ENCODE results near the gene PLSCR5. TPM values are rescaled to one million over a fixed set of nuclear protein-coding genes. Genes with fewer than 3 reads are reported as not detected.

Gene PLSCR5
- total and polyA plus RNA-seq, 2 donors (not counting 3 experiments of a cell fraction or from before 2014, with no cell fraction given): not detected

GRCh38 chr3:146574173-146574572 is 31.0 kb downstream of the PLSCR5 start:
- Histone ChIP-seq H2AFZ (ENCODE audit: low read depth, low read length) (no peak overlapping the region), H3K27ac (ENCODE audit: insufficient read depth, low read depth, low read length) (no peak overlapping the region), H4K20me1 (replicated peaks; ENCODE audit: control insufficient read depth, extremely low read depth, insufficient read depth, low read length) (no peaks in the 10 kb centered on the region), H3K4me1 (ENCODE audit: control insufficient read depth, extremely low read depth, insufficient read depth, low read length) (no peaks in the 10 kb centered on the region), H3K9ac (replicated peaks; ENCODE audit: extremely low read depth, insufficient read depth, low read length) (no peak overlapping the region), H3K79me2 (ENCODE audit: control insufficient read depth, insufficient read depth, low read length) (no peaks in the 10 kb centered on the region), H3K9me3 (replicated peaks; ENCODE audit: control insufficient read depth, insufficient read depth, low read length) (no peaks in the 10 kb centered on the region), H3K4me3 (replicated peaks in 1 of 3; ENCODE audit: insufficient read depth in 1 of 3, low read depth in 1 of 3, low read length in 3 of 3) (no peak overlapping the region), H3K27me3 (ENCODE audit: control insufficient read depth in 2 of 2, insufficient read depth in 2 of 2, low read length in 2 of 2) (no peaks in the 10 kb centered on the region), H3K9me1 (replicated peaks; ENCODE audit: control insufficient read depth, extremely low read depth, insufficient read depth, low read length) (no peaks in the 10 kb centered on the region), H3K36me3 (ENCODE audit: control insufficient read depth in 2 of 2, extremely low read depth in 1 of 2, insufficient read depth in 2 of 2, low read length in 2 of 2) (no peaks in the 10 kb centered on the region), H3K4me2 (ENCODE audit: insufficient read depth, low read length) (no peak overlapping the region)
- DNase-seq (ENCODE audit: low read depth, low spot score) (no peak), FAIRE-seq (no peak)
- POLR2A ChIA-PET: no interaction called here
- intact Hi-C loops (cut with micrococcal nuclease) (no loop called here), dilution Hi-C loops (cut with MboI; ENCODE audit: extremely low pct_ligation_motif_present, low sequenced_read_pairs) (no loop called here)
- TF ChIP-seq MYC (IDR thresholded peaks at IDR 0.05; ENCODE audit: low read depth, low read length) (no peak), POLR2AphosphoS5 (IDR thresholded peaks at IDR 0.05; ENCODE audit: insufficient read depth, low read depth, low read length) (no peak), FOS (IDR thresholded peaks at IDR 0.05; ENCODE audit: borderline replicate concordance, insufficient read depth, low read length) (no peak), GATA2 (IDR thresholded peaks at IDR 0.05; ENCODE audit: insufficient read depth, insufficient read length, low read depth, low read length) (no peak), CTCF (IDR thresholded peaks at IDR 0.05; ENCODE audit: extremely low read depth in 1 of 2, insufficient read depth in 1 of 2, low read depth in 1 of 2, low read length in 2 of 2) (no peak), JUN (IDR thresholded peaks at IDR 0.05; ENCODE audit: borderline replicate concordance, insufficient read depth, insufficient read length, low read depth) (no peak), POLR2A (IDR thresholded peaks at IDR 0.05; ENCODE audit: low read depth, low read length) (no peak), EZH2 (IDR thresholded peaks at IDR 0.05; ENCODE audit: borderline replicate concordance, low read depth, low read length, severe bottlenecking) (no peak), MAX (IDR thresholded peaks at IDR 0.05; ENCODE audit: insufficient read depth, insufficient read length) (no peak)
- CTCF ChIA-PET: interaction anchor here (1.0 to 3.0 kb wide), 8 partner anchors 17 to 798 kb away, joined by 3 to 14 read pairs (median 6); no protein-coding TSS in a partner anchor
- no TSS peak for BruUV-seq (replicated peaks)

All from endothelial cell of umbilical vein (primary cell).